Activated CD8-positive, alpha-beta memory T cell treated with anti-CD3 and anti-CD28 coated beads, Interleukin-2, amount 50 U/mL, for 24 hours (primary cell): ENCODE measurements around the gene PC.

ENCODE experiments used
- DNase-seq: peaks from one replicate; pipeline ENCODE4 v3.0.0-alpha.2; 2020; ENCODE audit errors: extremely low read depth

The PC gene

DNA sequence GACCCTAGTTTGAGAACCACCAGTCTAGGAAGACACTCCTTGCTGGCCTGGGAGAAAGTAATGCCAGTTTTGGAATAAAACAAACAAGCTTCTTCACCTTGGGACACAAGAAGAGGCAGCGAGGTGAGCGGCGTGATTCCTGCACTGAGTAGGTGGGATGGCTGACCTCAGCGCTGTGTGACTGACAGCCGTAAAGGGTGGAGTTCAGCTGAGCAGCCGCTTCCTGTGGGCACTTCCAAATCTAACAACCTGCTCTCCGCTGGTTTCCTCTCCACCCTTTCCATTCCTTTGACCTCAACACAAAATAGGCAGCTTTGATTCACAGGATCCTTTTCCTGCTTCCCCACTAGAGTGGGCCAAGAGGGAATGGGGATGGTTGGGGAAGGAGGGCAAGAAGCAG lies 45.8 kb downstream of the PC start:
- DNase-seq, result no peak

- no peak for DNase-seq
Measured at GRCh38 chr11:66910669-66911068, 47.5 kb downstream of the PC start.

GRCh38 chr11:66910016-66910415 lies 48.2 kb downstream of the PC start:
- DNase-seq, result no peak

GRCh38 chr11:66909181-66909580 lies 49.0 kb downstream of the PC start:
- DNase-seq, result no peak

DNA sequence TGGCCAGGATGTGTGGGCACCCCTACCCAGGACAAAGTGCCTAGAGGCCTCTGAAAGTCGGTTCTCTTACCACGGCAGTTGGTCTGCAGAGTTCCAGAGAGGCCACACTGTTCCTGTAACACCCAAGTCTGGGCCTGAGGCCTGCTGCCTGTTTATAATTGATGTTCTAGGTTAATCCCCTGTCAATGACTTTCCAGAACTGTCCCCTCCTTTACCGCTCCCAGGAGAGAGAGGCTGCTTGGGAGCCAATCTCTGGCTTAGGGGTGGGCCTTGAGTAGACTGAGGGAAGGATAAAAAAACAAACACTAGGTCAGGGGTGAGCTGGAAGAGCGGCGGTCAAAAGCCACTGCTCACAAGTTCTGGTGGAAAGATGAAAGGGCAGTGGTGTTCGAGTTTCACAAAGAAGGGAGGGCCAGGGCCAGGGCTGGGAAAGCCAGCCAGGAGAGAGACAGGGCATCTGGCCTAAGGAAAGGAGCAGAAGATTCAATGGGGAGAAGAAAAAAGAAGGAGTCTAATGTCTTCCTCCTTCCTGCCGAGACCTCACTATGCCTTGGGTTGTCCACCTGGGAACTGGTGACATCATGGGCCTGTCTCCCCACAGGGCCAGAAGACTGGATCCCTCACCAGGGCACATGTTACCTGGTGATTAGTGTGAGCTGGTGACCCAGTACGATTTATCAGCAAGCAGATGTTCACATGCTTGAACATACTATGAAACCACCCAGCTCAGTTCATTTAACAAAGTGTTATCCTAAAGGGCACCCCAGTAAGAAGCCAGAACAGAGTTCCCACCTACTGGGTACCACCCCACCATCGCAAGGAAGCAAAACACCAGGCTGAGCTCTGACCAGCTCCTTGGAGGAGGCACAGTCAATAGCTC lies 50.2 kb downstream of the PC start:
- no peak for DNase-seq

- no peak for DNase-seq
Measured at GRCh38 chr11:66906061-66906733, 52.0 kb downstream of the PC start.

- DNase-seq, result no peak
Measured at GRCh38 chr11:66905631-66906030, 52.6 kb downstream of the PC start.

GRCh38 chr11:66904981-66905521 lies 53.1 kb downstream of the PC start:
- DNase-seq, result no peak

DNA sequence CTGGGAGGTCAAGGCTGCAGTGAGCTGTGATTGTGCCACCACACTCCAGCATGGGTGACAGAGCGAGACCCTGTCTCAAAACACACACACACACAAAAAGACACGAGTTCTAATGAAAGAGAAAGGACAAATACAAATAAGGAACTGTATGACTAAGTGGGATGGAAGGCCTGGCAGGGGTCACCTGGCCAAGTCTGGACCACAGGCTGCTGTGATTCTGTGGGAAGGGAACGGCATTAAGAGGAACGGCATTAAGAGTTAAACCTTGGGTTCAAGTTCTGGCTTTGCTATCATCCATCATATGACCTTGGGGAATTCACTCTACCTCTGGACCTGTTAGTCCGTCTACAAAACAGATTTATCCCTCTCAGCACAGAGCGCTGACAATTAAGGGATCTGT lies 53.6 kb downstream of the PC start:
- DNase-seq, result no peak

DNA sequence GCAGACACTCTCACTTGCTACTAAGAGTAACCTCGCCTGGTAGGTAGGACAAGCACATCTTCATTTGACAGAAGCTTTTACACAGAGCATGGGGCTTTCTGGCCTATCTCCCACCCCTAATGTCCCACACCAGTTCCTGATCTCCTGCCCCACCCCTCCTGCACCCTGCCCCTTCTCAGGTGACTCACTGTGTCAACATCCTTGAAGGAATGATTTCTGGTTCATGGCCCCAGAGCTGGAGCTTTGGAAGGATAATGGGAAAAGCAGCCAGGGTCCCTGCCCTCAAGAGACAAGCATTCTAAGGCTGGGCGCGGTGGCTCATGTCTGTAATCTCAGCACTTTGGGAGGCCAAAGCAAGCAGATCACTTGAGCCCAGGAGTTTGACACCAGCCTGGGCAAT lies 54.1 kb downstream of the PC start:
- no peak for DNase-seq

DNA sequence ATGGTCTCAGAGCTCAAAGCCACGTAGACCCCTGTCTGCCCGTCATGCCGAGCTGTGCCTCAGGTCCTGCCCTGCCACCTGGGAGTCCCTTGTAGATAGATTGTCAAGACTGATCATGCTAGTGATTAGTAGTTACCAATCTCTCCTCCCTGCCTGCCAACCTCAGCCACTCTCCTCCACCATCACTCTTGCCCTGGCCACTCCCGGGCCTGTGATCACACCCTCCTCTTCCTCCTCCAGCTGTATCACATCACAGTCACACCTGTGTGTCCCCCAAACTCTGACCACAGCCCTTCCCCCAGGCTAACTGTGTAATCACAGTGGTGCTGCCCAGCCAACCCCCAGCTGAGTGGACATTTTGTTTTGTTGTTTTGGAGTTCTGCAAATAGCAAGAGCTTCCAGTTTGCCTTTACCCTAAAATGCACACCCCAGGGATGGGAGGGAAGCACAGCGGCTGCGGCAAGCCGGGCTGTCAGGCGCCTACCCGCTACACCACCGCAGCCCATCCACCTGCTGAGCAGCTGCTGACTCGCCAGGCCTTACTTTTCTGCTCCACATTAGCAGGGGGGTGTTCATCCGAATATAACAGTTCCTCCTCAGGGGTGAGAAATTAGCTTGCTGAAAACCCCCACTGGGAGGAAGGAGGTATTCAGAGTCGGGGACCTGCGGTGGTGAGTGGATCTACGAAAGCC lies 55.6 kb downstream of the PC start:
- DNase-seq, result no peak

DNA sequence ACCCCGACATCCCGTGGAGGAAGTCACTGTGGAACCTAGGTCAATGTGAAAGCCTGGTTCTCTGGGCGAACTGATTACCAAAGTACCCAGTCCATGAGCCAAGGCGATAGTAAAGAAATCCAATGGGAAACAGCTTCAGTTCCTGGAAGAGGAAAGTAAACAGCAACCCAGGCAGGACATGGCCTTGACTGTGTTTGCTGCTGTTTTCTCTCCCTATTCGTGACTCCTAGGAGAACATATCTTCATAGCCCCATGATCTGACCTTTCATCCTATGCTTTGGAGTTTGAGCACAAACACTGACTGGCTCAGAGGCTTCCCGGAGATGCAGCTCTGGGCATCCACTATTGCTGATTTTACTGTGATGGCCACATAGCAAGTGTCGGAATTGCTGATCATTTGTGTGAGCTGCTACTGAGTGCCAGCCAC lies 56.2 kb downstream of the PC start:
- DNase-seq, result no peak

- DNase-seq, result no peak
Measured at GRCh38 chr11:66894141-66894540, 64.0 kb downstream of the PC start.

DNA sequence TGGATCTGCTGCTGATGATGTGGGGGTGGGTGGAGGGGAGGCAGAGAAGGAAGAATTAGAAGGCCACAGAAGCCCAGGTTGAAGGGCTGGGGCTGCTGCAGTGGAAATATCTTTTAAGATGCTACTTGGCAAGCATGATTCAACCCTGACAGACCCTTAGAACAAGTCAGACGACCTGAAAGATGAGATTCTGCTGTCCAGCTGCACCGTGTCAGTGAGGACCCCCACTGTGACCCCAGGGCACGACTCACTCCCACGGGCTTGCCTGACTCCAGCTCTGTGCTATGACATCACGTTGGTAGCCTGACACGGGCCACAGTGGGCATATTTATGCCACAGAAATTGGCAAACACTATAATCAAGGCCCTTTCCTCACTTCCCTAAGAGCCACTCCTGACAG lies 65.3 kb downstream of the PC start:
- no peak for DNase-seq

DNA sequence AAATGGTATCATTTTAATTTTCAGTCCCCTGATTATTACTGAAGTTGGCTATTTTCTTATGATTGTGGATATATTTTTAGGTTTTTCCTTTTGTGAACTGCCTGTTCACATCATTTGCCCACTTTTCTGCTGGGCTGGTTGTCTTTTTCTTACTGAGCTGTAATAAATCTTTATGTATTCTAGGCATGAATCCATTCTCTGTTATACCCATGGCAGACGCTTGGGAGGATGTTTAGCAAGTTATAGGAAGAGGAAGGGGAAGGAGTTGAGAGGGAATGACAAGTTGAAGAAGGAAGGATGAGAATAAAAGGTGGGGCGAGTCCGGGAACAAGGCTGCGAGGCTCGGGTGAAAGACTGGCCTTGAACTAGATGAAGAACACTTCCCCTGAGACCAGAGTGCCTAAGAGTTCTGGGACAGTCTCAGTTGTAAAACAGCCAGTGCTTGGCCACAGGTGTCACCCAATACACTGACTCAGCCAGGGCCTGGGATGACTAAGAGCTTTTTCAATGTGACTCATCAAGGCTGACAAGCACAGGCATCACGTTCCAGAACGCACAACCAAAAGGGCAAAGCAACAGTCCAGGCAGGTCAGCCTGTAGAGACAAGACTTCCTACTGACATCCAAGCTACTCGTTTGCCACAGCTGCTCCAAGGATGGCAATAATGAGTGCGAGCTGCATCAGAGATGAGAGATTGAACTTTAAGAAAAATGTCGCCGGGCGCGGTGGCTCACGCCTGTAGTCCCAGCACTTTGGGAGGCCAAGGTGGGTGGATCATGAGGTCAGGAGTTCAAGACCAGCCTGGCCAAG lies 66.1 kb downstream of the PC start:
- DNase-seq, result peak; percentile 42

GRCh38 chr11:66889960-66890359 lies 68.2 kb downstream of the PC start:
- DNase-seq, result no peak

DNA sequence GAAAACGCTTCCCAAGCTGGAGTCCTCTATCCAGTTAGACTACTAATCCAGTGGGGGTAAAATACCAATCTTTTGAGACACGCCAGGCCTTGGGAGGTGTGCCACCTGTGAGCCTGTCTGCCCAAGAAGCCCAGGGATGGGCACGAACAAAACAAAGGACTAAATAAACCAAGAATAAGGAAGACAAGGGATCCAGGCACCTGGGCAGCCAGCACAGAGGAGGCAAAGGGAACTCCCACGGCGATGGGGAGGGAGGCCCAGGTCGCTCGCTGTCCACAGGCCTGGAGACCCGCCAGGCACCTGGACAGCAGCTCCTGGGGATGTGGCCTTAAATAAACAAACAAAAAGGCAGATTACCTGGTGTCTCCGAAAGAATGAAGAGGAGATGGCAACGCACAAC lies 69.9 kb downstream of the PC start:
- no peak for DNase-seq

- no peak for DNase-seq
Measured at GRCh38 chr11:66887526-66887925, 70.7 kb downstream of the PC start.

GRCh38 chr11:66886671-66887221 lies 71.4 kb downstream of the PC start:
- DNase-seq, result no peak

DNA sequence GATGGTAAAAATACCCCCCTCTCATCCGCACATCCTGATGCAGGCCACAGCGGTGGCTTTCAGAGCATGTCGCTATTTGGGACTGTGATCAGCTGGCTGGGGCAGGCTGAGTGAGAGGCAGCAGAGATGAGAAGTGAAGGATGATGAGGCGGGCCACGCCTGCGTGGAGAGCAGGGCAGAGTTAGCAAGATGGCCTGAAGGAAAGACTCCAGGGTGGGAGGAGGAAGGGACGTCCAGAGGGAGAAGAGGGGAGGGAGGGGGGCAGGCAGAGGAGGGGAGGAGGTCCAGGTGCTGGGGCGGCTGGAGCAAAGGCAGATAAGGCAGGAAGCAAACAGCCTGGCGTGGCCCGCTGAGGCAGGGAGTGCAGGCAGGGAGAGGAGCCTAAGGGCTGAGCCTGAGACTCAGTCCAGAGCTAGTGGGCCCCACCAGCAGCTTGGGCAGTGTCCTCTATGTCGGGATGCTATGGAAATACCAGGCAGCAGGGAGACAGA lies 72.2 kb downstream of the PC start:
- no peak for DNase-seq

- DNase-seq, result no peak
Measured at GRCh38 chr11:66885469-66885868, 72.7 kb downstream of the PC start.
